DMS153 (cell line): ENCODE results near the gene AGPAT1.
"Not testable (repeated sequence)": the region's sequence is repeated elsewhere in the genome, so short reads cannot be mapped to it uniquely, and the experiment has no call there.

Experiments used
- DNase-seq: peaks from one replicate; lab custom pipeline; 2025; lab: John Stamatoyannopoulos, UW

Gene AGPAT1

DNA sequence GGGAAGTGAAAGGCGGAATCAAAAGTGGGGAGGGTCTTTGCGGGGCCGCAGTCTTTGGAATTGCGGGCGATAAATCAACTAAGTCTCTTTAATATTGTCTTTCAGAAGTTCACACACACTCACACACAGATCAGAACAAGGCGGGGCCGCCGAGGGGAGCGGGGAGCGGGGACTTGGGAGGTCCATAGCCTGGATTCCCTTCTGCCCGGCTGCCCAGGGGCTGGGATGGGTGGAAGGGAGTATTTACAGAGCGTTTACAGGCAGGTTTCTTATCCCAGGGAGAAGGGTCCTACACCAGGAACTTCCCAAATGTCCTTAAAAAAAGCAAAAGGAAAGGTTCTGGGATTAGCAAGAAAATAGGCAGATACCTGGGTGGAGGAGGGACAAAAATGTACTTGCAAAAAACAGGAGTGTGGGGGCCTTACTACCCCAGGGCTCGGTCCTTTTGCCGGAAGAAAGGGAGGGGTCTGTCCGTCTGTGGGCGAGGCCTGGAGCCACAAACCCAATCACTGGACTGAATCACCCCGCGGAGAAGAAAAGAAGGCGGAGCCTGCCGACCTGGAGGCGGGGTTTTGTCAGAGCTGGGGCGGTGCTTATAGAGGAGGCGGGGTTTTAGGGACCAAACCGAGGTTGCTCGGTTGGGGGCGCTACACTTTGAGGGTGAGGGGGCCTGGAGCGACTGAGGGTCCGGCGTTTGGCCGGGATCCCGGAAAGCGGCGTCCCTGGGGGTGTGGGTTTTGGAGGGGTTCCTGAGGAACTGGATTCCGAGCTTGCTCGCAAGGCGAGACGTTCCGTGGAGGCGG is 27.4 kb downstream of the AGPAT1 start:
- no peak for DNase-seq

- DNase-seq: no peak
Observed at GRCh38 chr6:32147401-32148132, 28.3 kb downstream of the AGPAT1 start.

DNA sequence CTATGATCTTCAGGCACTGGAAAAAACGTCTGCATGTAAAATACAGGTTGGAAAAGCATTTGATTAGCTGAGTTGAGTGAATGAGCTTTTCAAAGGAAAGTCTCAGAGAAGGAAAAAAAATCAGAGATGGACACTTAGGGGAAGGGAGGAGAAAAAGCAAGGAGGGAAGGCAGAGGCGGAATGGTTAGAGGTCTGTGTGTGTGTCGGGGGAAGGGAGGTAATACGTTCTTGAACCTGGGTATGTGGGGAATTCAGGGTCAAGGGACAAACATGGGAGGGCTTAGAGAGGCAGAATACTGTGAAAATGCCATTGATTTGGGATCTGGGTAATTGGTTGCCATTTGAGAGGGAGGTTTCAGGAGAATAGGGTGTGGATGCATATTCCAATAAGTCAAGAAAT is 29.2 kb downstream of the AGPAT1 start:
- DNase-seq: no peak

- no peak for DNase-seq
Observed at GRCh38 chr6:32146287-32146686, 29.6 kb downstream of the AGPAT1 start.

DNA sequence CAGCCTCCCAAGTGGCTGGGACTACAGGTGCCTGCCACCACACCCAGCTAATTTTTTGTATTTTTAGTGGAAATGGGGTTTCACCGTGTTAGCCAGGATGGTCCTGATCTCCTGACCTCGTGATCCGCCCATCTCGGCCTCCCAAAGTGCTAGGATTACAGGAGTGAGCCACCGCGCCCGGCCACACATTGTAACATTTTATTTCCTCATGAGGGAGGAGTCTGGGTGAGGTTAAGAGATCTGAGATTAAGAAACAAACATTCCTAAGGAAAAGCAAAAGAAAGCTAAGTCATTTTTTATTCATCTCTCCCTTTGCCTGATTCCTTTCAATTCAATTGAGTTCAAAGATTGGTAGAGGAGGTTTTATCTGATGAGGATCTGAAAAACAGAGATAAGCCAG is 31.6 kb downstream of the AGPAT1 start:
- not testable (repeated sequence) for DNase-seq

DNA sequence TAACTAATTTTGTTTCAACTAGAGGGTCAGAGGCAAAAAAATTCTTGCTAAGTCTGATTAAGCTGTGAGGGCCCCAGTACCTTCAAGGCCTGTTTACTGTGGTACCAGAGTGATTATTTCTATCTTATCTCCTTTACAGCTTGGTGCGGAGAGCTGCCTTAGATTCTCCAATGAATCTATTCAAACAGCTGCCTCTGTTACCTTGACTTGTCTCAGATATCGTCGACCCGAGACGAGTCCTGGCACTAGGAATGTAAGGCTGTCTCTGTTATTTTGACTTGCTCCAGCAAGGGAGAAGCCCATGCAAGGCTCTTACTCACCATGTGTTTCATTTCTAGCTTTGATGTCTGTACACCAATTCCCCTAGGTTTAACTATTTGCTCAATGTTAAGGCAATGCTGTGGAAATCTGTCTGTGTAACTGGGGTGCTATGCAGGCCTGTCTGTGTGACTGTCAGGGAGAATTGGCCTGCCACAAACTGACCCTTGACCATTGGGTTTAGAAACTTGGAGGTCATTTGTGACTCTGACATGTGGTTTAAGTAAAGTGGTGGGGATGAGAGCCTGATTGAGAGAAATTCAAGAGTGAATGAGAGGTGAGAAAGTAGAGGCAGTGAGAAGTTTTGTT is 35.4 kb downstream of the AGPAT1 start:
- DNase-seq: no peak

DNA sequence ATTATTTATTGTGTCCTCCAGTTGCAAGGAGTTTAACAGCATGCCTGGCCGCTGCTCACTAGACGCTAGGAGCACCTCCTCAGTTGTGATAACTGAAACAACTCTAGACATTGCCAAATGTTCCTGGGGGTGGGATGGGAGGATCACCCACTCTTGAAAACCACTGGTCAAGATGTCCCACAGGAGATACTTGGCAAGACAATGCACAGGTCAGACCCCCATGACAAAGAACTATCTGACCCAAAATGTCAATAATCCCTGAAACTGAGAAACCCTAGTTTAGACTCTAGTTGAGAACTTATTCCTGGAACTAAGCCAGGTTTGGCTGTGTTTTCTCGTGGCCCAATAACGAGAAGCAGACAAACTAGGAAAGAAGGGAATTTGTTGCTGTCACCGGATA is 36.3 kb downstream of the AGPAT1 start:
- DNase-seq: no peak

GRCh38 chr6:32137454-32137853 is 38.4 kb downstream of the AGPAT1 start:
- no peak for DNase-seq

DNA sequence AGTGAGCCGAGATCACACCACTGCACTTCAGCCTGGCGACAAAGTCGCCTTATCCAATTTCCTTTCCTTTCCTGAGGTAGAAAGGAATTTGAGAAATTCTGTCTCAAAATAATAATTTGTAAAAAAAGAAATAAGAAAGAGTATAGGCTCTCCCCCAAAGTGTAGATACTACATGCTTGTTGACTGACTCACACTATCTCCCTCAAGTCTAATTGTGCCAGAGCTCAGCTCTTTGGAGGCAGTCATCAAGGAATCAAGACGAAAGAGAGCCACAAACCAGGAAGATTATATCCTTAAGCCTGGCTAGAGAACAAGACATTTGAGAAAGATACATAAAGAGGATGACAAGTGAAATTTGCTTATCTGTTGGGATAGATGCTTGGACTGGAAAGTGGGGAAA is 42.1 kb downstream of the AGPAT1 start:
- DNase-seq: no peak

GRCh38 chr6:32132110-32132509 is 43.8 kb downstream of the AGPAT1 start:
- DNase-seq: no peak

DNA sequence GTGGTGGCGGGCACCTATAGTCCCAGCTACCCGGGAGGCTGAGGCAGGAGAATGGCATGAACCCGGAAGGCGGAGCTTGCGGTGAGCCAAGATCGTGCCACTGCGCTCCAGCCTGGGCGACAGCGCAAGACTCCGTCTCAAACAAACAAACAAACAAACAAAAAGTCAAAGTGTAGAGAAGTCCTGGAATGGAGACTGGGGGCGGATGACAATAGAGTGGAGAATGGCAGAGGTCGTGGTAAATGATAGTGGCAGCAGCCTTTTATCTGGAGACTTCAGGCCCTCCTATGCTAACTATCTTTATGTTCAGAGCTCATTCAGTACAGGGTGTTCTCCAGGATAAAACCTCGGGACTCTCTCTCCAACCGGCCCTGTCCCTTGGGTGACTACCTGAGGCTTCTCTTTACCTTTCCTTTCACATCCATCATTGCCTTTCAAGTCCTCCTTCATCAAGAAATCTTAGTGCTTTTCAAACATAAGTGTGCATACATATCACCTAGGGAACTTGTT is 44.4 kb downstream of the AGPAT1 start:
- DNase-seq: no peak

DNA sequence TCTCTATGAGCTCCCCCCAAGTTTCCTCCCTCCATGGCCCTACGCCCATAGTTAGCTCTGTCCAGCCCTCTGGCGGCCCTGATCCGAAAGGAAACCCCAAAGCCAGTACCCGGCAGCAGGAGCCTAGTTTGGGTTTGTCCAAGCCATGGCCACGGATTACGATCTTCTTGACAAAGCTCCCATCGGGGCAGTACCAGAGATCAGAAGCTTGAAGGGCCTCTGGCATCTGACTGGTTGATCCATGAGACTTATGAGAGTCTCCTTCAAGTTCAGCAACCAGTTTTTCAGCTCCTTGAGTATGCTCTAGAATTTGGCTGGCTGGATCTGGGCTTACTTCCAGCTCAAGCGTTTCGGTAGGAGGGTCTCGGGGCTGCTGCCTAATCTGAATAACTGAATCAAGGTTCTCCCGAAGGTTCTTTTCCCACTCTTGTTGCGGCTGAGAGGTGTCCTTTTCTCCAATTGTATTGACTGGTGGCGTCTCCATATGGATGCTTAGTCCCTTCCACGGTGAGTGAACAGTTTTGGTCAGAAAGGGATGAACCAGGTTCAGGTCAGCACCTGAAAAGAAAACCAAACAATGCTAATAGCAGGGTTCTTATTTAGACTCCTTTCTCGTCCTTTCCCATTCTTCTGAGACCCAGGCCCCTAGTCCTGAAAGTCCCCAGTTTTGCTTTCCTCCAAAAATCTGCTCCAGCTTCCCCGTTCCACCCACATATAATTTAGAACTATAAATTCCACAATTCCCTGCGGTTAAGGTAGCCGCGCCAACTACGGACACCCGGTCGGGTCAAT is 46.4 kb downstream of the AGPAT1 start:
- DNase-seq: no peak

GRCh38 chr6:32128751-32129296 is 47.1 kb downstream of the AGPAT1 start:
- no peak for DNase-seq

- peak; percentile 99 for DNase-seq
Observed at GRCh38 chr6:32127717-32128592, 47.9 kb downstream of the AGPAT1 start, which contains the start of gene ATF6B. Gene ATF6B (minus strand): TSS chr6:32128246. CDS start chr6:32128207, 39 bp downstream.

- DNase-seq: no peak
Observed at GRCh38 chr6:32127409-32127716, 48.5 kb downstream of the AGPAT1 start.

DNA sequence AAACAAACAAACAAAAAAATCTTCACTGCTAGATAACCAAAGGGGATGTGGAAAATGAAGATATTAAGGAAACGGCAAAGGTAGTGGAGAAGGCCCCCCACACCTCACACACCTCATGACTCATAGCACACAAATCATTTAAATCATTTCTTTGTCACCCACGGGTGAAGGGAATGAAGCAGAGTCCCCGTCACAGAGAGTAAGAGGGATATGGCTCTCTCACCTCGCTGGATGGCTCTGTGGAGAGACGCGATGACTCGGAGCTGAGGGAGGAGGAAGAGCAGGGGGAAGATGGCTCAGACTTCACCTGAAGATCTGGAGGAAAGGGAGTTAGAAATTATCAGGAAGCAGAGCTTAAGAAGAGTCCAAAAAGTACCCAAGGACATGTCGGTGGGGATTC is 49.0 kb downstream of the AGPAT1 start:
- no peak for DNase-seq

DNA sequence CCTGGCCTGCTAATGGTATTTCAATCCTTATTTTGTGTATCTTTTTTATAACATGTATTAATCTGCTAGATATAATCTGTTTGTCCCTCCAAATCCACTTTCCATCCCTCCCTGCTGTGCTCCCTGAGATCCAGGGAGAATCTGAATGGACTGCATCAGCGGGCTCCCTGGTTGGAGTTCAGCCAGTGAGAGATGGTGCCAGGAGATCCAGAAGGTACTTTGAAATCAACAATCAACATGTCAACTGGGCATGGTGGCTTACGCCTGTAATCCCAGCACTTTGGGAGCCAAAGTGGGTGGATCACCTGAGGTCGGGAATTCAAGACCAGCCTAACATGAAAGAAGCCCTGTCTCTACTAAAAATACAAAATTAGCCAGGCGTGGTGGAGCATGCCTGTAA is 52.2 kb downstream of the AGPAT1 start:
- DNase-seq: no peak

GRCh38 chr6:32120573-32121059 is 55.3 kb downstream of the AGPAT1 start:
- no peak for DNase-seq

GRCh38 chr6:32118782-32119628 is 56.9 kb downstream of the AGPAT1 start:
- peak; percentile 80 for DNase-seq
